RKO (cell line): ENCODE measurements around the gene PPM1N.

ENCODE experiments used
- DNase-seq: peaks from one replicate; pipeline ENCODE4 v3.0.0-alpha.2; 2016; ENCODE audit warnings: low spot score

The PPM1N gene

GRCh38 chr19:45529420-45529785, 31.2 kb downstream of the PPM1N start:
- DNase-seq: no peak

- DNase-seq: no peak
Measured at GRCh38 chr19:45531349-45531748, 33.1 kb downstream of the PPM1N start.

- DNase-seq: no peak
Measured at GRCh38 chr19:45539459-45539858, 41.2 kb downstream of the PPM1N start.

GRCh38 chr19:45542234-45542668, 44.0 kb downstream of the PPM1N start:
- no peak for DNase-seq

GRCh38 chr19:45547211-45547770, 49.0 kb downstream of the PPM1N start:
- DNase-seq: no peak

- peak; percentile 20 for DNase-seq
Measured at GRCh38 chr19:45547965-45548609, 49.8 kb downstream of the PPM1N start.
